DMS153 treated with DMSO at 0.1 percent for 48 hours (cell line): ENCODE results near the gene TMPRSS9.

Experiments used
- DNase-seq: peaks from one replicate; lab custom pipeline; 2025; ENCODE audit not compliant: unreplicated experiment; lab: John Stamatoyannopoulos, UW

Gene TMPRSS9

DNA sequence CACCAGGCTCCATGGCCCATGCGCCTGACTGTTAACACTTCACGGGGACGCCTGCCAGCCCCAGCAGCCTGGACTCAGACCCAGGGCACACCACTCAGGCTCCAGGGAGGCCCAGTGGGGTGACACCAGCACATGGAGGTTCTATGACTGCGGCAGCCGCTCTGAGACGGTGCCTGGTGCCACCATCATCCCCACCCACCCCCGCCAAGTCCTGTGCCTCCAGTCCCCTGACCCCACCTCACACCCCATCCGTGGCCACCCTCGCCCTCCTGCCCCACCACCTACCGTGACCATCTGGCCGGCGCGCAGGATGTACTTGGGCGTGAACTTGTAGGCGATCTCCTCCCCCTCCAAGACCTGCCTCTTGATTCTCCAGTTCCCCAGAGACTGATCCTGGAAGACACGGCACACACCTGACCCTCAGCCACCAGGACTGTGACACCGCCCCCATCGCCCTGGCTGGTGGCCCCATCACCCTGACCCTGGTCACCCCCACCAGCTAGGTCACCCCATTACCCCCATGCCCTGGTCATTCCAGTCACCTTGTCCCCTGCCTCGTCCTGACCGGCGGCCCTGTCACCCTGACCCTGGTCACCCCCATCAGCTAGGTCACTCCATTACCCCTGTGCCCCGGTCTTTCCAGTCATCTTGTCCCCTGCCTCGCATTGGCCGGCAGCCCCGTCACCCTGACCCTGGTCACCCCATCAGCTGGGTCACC is 72.2 kb downstream of the TMPRSS9 start:
- DNase-seq = no peak

DNA sequence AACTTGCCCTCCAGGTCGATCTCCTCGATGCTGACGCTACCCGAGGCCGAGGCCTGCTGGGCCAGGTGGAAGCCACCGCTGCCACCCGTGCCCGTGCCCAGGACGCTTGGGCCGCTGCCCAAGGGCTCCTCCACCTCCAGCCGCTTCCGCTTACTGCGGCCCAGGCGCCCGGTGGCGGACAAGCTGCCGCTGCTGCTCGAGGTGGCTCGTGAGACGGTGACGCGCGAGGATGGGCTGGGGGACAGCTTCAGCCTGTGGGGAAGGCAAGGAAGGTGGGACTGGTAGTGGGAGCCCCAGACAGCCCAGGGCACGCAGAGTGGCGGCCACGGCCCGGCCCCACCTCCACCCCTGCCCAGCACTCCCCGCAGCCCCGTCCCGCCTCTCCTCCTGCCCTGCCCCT is 73.8 kb downstream of the TMPRSS9 start:
- no peak for DNase-seq

DNA sequence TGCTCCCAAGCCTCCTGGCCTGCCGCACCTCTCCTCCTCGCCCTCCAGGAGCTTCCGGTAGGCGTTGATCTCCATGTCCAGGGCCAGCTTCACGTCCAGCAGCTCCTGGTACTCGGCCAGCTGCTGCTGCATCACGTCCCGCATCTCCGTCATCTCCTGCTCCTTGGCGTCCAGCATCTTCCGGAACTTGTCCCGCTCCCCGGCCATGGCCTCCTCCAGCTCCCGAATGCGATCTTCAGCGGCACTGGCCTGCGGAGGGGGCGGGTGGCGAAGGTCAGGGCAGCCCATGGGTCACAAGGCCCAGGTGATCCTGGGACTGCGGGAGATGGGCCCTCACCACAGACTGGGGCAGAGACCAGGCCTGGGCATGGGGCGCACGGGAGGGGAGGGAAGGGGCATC is 74.2 kb downstream of the TMPRSS9 start:
- DNase-seq = no peak

DNA sequence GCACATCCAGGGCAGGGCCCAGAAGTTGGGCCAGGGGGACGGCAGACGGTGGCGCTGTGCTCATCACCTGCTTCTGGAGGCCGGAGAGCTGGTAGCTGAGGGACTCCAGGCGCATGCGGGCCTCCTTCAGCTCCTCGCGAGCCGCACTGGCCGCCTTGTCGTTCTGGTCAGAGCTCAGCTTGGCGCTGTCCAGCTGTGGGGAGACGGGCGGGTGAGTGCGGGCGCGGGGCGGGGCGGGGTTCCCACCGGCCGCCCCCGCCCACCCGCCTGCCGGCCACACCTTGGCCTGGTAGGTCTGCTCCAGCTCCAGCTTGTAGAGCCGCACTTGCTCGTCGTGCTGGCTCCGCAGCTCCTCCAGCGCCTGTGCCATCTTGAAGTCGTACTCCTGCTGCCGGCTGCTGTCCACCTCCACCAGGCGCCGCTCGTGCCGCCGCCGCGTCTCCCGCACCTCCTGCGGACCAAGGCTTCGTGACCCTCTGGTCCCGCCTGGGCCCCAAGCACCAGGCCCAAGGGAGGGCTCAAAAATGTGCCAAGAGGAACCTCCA is 74.7 kb downstream of the TMPRSS9 start:
- no peak for DNase-seq

DNA sequence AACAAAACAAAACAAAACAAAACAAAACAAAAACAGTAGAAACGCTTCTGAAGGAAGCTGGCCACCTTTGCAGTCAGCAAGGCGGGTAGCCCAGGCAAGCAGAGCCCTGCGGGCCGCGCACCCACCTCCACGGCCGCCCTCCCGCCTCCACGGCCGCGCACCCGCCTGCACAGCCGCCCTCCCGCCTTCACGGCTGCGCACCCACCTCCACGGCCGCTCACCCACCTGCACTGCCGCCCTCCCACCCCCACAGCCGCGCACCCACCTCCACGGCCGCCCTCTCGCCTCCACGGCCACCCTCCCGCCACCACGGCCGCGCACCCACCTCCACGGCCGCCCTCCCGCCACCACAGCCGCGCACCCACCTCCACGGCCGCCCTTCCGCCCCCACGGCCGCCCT is 76.3 kb downstream of the TMPRSS9 start:
- no peak for DNase-seq

DNA sequence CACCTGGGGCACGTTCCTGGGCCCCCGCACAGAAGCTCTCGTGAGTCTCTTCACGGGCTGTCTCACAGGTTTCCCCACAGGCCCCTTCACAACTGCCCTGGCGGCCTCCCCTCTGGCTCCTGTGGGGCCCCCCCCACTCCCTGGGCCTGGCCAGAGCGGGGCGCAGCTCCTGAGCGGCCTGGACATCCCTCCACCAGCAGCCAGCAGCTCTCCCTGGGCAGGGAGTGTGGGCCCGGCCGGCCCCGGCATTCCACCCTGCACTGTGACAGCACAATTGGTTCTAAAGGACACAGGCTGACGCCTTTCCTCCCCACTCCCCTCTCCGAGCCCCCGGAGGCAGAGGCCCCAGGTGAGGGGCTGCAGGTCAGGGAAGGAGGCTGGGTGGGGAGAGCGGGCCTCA is 76.9 kb downstream of the TMPRSS9 start:
- no peak for DNase-seq

DNA sequence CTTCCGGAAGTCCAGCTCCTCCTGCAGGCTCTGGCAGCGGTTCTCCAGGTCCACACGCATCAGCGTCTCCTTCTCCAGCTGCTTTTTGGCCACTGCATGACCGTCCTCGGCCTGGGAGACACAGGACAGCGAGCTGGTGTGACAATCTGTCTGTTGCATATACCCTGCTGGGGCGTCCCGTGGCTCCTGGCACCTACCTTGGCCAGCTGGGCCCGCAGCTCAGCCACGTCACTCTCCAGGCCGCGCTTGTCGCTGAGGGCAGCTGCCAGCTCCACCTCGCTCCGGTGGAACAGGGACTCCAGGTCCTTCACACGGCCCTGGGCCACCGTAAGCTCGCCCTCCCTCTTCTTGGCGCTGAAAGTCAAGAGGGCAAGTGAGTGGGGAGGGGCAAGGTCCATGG is 78.1 kb downstream of the TMPRSS9 start:
- DNase-seq = no peak

DNA sequence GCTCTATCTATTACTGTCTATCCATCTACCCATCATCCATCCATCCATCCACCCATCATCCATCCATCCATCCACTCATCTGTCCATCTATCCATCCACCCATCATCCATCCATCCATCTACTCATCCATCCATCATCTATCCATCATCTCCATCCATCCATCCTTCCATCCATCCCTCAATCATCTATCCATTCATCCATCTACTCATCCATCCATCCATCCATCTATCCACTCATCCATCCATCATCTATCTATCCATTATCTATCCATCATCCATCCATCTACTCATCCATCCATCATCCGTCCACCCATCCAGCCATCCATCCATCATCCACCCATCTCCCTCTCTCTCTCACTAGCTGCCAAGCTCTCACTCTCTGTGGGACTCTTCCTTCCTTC is 80.5 kb downstream of the TMPRSS9 start:
- DNase-seq = no peak

DNA sequence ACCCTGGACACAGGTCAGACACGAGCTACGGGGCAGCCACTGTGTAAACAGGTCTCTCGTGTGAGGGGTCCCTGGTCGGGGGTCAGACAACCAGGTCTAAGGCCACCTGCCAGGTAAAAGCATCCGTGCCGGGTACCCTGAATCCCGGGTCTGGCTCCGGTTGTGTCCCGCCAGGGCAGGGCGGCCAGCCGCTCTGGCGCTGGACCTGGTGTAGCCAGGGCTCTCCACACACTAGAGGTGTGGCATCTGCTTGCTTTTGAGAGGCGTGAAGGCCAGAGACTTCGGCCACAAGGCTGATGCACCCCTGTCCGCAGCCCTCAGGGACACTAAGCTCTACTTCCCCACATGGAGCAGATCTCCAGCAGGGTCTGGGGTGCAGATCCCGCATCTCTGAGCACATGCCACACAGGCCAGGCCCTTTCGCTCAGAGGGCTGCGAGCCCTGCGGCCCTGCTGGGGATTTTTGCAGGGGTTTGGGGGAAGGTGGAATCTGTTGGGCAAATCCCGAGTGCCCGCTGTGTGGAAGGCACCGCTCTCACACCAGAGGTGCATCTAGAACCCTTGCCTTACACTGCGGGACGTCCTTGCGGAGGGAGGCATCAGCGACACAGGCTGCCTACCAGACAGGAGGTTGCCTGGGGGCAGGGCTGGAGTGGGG is 81.2 kb downstream of the TMPRSS9 start:
- DNase-seq = no peak

DNA sequence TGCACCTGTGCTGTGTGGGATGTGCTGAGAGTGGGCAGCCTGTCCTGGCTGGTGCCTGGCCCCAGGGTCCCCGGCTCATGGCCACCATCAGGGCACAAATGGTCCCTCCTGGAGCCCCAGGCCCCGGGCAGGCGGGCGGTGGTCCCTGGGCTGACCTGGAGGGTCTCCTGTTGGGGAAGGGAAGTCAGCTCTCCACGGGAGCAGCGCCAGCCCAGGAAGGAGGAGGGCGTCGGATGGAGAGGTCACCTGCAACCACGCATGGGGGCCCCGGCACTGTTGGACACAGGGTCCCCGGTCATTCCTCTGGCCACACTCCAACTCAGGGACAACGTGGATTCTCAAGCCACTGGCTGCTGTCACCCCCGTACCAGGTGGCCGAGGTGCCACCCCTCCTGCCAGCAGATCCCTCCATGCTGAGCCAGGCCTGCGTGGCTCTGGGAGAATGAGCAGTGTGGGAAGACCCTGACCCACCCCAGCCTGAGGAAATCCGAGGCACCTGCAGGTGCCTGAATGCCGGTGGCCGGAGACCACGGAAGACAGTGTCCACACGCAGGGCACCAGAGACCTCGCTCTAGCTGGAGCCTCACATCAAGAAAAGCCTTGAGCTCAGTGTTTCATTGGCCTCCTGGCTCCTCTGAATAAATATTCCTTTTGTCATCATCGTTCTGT is 83.2 kb downstream of the TMPRSS9 start:
- no peak for DNase-seq

DNA sequence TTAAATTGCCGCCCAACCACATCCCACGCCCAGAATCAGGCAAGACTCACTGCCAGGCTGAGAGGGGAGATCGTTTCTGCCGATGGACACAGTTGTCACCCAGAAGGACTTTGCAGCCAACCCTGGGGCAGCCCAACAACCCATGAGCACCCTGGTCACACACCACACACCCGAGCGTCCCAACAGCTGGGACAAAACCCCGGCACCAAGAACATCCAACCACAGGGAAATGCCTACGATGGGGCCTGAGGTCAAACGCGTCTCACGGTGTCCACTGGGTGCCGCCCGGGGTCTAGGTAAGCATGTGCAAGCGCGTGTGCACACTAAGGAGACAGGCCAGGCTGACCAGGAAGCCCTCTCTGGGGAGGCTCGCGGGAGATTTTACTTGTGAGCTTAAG is 83.7 kb downstream of the TMPRSS9 start:
- no peak for DNase-seq

DNA sequence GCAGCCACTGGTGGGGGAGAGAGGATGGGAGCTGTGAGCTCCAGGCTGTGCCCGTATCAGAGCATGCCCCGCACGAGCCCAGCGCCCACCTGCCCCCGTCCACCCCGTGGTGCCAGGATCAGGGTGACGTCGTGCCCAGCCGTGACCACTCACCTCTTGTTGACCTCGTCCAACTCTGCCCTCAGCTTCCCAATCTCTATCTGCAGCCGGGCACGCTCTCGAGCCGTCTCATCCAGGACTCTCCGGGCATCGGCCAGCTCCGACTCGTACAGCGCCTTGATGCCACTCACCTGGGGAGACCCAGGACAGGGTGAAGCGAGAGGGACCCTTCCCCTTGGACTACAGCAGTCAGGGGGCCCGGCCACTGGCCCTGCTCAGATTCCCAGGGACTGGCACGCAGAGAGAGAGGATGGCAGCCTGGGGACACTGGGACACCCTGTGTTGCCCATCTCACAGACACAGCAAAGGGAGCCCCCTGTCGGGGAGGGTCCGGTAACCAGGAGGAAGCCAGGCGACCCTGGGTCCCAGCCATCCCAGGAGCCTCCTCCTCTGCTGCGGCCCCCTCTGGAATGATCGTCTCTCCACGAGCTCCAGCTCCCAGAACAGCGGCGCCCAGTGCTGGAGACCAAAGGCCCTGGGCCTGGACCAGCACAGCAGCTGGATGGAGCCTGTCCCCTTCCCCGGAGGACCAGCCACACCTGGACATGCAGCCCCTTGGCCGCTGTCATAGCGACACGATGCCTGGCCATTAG is 84.4 kb downstream of the TMPRSS9 start:
- no peak for DNase-seq

DNA sequence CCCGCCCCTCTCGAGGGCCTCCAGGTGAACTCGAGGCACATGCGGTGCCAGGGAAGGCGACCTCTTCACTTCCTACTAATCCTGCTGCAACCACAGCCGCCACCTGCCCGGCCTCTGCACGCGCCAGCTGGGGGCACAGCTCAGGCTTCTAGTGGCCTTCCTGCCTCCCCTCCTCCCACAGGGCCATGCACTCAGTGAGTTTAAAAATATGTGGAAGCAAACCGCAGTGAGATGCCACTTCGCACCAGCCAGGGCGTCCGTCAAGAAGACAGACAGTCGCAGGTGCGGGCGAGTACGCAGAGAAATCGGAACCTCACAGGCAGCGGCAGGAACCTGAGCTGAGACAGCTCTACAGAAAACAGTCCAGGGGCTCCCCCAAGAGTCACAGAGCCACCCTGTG is 86.3 kb downstream of the TMPRSS9 start:
- no peak for DNase-seq

DNA sequence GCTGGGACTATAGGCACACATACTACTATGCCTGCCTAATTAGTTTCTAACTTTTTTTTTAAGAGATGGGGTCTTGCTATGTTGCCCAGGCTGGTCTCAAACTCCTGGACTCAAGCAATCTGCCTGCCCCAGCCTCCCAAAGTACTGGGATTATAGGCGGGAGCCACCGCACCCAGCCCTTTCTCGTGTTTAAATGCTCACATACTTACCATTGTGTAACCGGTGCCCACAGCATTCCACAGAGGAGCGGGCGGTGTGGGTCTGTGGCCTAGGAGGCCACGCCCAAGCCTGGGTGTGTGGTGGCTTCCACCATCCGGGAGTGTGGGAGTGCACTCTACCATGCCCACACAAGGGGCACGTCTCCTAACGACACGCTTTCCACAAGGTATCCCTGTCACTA is 89.0 kb downstream of the TMPRSS9 start:
- no peak for DNase-seq

DNA sequence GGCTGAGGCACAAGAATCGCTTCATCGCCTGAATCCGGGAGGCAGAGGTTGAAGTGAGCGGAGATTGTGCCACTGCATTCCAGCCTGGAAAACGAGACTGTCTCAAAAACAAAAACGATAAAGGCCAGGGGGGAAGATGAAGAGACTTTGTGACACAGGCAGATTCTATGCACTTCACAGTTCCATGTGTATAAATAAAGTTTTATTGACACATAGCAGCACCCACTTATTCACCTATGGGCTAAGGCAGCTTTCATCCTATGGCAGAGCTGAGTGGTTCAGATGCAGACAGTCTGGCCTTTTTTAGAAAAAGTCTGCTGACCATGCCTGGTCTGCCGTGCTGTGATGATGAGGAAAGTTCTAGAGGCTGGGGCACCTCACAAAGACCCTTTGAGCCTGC is 91.1 kb downstream of the TMPRSS9 start:
- DNase-seq = no peak

DNA sequence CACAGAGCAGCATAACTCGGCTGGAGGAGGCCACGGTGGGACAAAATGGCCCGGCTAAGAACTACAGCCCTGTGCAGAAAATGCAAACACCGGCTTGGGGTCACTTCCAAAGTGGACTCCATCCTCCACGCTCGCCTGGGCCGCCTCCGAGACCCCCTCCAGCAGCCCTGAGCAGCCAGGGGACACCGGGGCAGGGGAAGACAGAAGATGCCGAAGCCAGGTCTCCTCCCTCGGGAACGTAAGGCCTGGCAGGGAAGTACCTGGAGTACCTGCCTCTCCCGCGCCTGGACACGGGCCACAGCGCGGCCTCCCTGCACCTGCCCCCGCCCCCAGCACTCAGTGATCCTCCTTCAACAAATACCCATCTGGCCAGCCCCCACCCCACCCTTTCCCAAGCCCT is 91.7 kb downstream of the TMPRSS9 start:
- DNase-seq = no peak

DNA sequence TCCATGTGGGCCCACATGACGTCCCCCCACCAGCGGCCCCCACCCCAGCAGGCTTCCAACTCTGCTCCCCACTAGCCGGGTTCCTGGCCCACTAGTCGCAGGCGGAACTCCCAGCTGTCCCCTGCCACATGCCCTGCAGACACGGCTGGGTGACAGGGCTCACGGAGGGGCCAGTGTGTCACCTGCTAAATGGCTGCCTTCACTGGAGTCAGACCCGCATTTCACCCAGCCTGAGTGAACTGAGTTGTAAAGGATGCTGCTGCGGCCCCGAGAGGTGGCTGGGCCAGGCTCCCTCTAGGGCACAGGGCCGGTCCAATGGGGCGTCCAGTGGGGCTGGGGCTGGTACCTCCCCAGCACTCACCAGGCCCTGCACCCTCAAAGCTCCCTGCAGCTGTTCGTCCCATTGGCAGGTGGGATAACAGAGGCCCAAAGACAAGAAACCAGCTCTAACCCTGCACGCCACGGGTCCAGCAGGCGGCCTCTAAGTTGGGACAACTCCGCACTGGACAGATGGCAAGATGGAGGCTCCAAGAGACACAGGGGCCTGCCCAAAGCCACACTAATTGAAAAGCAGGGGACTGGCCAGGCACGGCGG is 93.5 kb downstream of the TMPRSS9 start:
- DNase-seq = no peak

DNA sequence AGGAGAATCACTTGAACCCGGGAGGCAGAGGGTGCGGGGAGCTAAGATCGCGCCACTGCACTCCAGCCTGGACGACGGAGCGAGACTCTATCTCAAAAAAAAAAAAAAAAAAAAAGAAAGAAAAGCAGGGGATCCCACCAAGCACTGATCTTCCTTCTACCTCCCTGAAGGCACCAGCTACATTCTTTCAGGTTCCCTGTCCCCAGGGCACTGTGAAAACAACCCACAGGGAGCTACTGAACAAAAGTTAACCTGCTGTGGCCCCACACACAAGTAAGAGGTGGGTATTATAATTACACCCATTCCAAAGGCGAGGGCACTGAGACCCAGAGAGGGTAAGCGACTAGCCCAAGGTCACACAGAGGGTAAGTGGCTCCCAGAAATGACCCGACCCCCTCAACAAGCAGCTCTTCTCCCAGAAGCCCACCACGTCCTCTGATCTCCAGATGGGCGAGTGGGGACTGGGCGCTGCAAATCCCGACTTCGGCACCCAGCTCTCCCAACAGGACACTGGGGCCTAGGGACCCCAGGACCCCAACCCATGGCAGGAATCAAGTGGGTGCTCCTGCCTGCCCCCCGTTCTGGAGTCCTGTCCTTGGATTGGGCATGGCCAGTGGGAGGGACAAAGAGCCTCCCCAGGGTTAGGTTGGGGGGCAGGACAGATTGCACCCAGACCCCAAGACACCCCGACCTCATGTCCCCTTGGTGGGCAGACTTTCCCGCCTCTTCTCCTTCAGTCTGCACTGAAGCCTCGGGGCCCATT is 94.3 kb downstream of the TMPRSS9 start:
- DNase-seq = no peak

DNA sequence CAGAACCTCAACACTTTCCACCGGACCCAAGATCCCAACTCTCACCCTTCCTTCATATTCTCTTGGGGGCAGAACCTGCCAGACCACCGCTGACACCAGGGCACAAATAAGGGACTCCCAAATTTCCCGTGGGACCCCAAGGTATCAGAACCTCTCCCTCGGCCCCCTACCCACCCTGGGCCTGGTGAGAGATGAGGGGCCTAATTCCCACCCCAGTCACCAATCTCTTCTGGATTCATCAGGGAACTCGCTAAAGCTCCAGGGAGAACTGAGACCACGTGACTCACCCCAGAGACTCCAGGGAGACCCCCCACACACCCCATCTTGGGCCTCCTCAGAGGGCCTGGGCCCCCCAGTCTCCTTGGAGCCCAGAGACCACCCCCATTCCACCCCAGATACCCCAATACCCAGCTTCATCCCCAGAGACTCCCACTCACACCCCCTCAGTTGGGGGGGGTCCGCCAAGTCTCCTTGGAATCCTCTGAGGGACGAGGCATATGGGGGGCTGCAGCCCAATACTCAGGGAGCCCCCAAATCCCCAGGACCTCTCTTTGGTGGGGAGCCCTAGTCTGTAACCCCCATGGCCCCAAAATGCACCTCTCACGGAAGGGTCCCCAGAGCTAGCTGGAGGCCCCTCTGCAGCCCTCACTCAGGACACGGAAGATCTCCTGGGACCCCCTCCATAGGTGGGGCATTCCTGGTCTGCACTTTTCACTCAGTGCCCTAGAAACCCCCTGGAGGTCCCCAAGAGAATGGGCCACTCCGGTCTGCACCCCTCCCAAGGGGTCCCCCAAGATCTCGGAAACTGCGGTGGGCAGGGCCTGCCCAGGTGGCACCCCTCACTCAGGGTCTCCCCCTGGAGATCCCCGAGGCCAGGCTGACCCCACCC is 95.1 kb downstream of the TMPRSS9 start:
- DNase-seq = no peak
